Prostate gland (tissue), 2 donors: ENCODE data around the gene SLC35F3.

Experiments
- POLR2A ChIP-seq: fragments of 450-650 bp; IDR thresholded peaks from one replicate; pipeline ENCODE4 v1.6.1; 2016; ENCODE audit warnings: antibody characterized with exemption, mild to moderate bottlenecking
- POLR2AphosphoS5 ChIP-seq: sonication (generic); formaldehyde crosslinking; IDR thresholded peaks from one replicate; pipeline ENCODE4 v1.6.1; 2017; ENCODE audit warnings: antibody characterized with exemption
- TF ChIP-seq, protein P1 (sequence below), 4 experiments: fragments of 200-600 bp in 2 of 4; fragments of 450-650 bp in 2 of 4; sonication (generic) in 2 of 4; IDR thresholded peaks; 1 replicate in 3 of 4; 2 replicates in 1 of 4; pipeline ENCODE4 v1.5.1; 2016 to 2019; ENCODE audit warnings: antibody characterized with exemption in 4 of 4, mild to moderate bottlenecking in 2 of 4, moderate library complexity in 2 of 4

DNA sequence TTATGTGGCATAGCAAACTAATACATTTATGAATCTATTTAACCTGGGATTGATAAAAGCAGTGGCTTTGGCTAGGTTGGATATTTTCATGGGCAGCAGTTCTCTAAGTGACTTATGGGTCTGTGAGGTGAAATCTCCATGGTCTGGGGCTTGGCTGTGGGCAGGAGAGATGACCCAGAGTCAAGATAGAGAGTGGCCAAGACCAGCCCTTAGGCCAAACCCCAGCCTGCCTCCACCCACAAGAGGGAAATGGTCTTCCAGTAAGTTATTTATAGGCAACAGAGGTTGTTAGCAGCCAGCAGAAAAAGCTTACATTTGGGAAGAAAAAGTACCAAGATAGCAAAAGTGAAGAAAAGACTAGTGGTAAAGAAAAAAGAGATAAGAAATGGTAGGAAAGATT, 61.4 kb downstream of the SLC35F3 start:
- TF ChIP-seq POLR2A: no peak
- TF ChIP-seq POLR2AphosphoS5: no peak
- TF ChIP-seq, protein P1, sequence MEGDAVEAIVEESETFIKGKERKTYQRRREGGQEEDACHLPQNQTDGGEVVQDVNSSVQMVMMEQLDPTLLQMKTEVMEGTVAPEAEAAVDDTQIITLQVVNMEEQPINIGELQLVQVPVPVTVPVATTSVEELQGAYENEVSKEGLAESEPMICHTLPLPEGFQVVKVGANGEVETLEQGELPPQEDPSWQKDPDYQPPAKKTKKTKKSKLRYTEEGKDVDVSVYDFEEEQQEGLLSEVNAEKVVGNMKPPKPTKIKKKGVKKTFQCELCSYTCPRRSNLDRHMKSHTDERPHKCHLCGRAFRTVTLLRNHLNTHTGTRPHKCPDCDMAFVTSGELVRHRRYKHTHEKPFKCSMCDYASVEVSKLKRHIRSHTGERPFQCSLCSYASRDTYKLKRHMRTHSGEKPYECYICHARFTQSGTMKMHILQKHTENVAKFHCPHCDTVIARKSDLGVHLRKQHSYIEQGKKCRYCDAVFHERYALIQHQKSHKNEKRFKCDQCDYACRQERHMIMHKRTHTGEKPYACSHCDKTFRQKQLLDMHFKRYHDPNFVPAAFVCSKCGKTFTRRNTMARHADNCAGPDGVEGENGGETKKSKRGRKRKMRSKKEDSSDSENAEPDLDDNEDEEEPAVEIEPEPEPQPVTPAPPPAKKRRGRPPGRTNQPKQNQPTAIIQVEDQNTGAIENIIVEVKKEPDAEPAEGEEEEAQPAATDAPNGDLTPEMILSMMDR (IDR thresholded peaks at IDR 0.05): no peak
